MCF 10A (cell line): ENCODE results near the gene RPTOR. TPM values are rescaled to one million over a fixed set of nuclear protein-coding genes. Genes with fewer than 3 reads are reported as not detected.

Experiments used
- BruUV-seq: library from RNA; stranded (reverse); fragments of 400-500 nt; replicated peaks from 2 replicates; lab custom pipeline; 2021; lab: Mats Ljungman, UMichigan
- CTCF ChIA-PET: fragments of 300-600 bp; sonication (Branson Sonifier 250); formaldehyde crosslinking; extraction: SDS; loops from one replicate; lab custom pipeline; 2021; ENCODE audit warnings: antibody characterized with exemption, inconsistent platforms; lab: Yijun Ruan, JAX
- POLR2A ChIA-PET: fragments of 300-600, 350-650 bp; sonication (Branson Sonifier 250); formaldehyde crosslinking; extraction: SDS; loops from one replicate; lab custom pipeline; 2020; ENCODE audit warnings: antibody characterized with exemption, inconsistent platforms; lab: Yijun Ruan, JAX
- DNase-seq: peaks from one replicate; pipeline ENCODE4 v3.0.0-alpha.2; 2018; ENCODE audit not compliant: unreplicated experiment
- H3K27ac Mint-ChIP-seq: one replicate; pipeline ENCODE4 v1.8.0; 2022; ENCODE audit warnings: mild to moderate bottlenecking, low read depth, mixed read lengths; ENCODE audit not compliant: unreplicated experiment
- H3K27me3 Mint-ChIP-seq: one replicate; pipeline ENCODE4 v1.8.0; 2022; ENCODE audit warnings: mixed read lengths; ENCODE audit not compliant: insufficient read depth, unreplicated experiment
- H3K36me3 Mint-ChIP-seq: one replicate; pipeline ENCODE4 v1.8.0; 2022; ENCODE audit warnings: mild to moderate bottlenecking, moderate library complexity, mixed read lengths; ENCODE audit not compliant: insufficient read depth, unreplicated experiment
- H3K4me1 Mint-ChIP-seq: one replicate; pipeline ENCODE4 v1.8.0; 2022; ENCODE audit warnings: mixed read lengths; ENCODE audit not compliant: insufficient read depth, unreplicated experiment
- H3K4me3 Mint-ChIP-seq: one replicate; pipeline ENCODE4 v1.8.0; 2022; ENCODE audit warnings: mild to moderate bottlenecking, moderate library complexity, mixed read lengths; ENCODE audit not compliant: unreplicated experiment
- H3K9me3 Mint-ChIP-seq: one replicate; pipeline ENCODE4 v1.8.0; 2022; ENCODE audit warnings: mixed read lengths; ENCODE audit not compliant: unreplicated experiment
- CTCF ChIP-seq: fragments of 200-600 bp; IDR thresholded peaks from one replicate; pipeline ENCODE4 v1.8.0; 2022; ENCODE audit warnings: antibody characterized with exemption, mild to moderate bottlenecking; ENCODE audit not compliant: unreplicated experiment
- intact Hi-C: fragments of 100-400 bp; cut with micrococcal nuclease; formaldehyde crosslinking; loops from 2 replicates; pipeline ENCODE4 v1.14.1; 2022
- total RNA-seq: library from RNA; stranded (reverse); gene quantifications from 2 replicates; pipeline ENCODE4 v1.2.3, GENCODE V29; 2022

Gene RPTOR
- total RNA-seq, 1 experiment from 2014 or later = 41.3 TPM

- ChIA-PET CTCF (no interaction called here), POLR2A (interaction anchor here (0.7 kb wide), 1 partner anchor 8 kb away, joined by 3 read pairs; no protein-coding TSS in a partner anchor)
- Mint-ChIP-seq H3K27ac (no peak overlapping the region), H3K4me3 (no peak overlapping the region), H3K27me3 (no peaks in the 10 kb centered on the region), H3K9me3 (no peaks in the 10 kb centered on the region), H3K36me3 (peaks cover 13% of the 10 kb centered on the region), H3K4me1 (peaks cover 6% of the 10 kb centered on the region)
- intact Hi-C loops = no loop called here
- no TSS peak for BruUV-seq
- TF ChIP-seq CTCF = no peak
- no peak for DNase-seq
Measured at GRCh38 chr17:80750263-80750662, 205.6 kb downstream of the RPTOR start.

GRCh38 chr17:80751070-80751945 lies 206.7 kb downstream of the RPTOR start:
- ChIA-PET POLR2A (interaction anchor here (0.5 to 0.7 kb wide), 2 partner anchors 9 to 145 kb away, joined by 3 to 4 read pairs; no protein-coding TSS in a partner anchor), CTCF (no interaction called here)
- intact Hi-C loops = no loop called here
- DNase-seq = no peak
- no peak for TF ChIP-seq CTCF
- Mint-ChIP-seq H3K9me3 (no peaks in the 10 kb centered on the region), H3K4me1 (peaks cover 6% of the 10 kb centered on the region), H3K36me3 (peaks cover 20% of the 10 kb centered on the region), H3K27ac (no peak overlapping the region), H3K4me3 (no peak overlapping the region), H3K27me3 (no peaks in the 10 kb centered on the region)
- BruUV-seq = no TSS peak

GRCh38 chr17:80751946-80752581 lies 207.4 kb downstream of the RPTOR start:
- intact Hi-C loops = no loop called here
- ChIA-PET POLR2A (no interaction called here), CTCF (no interaction called here)
- no peak for DNase-seq
- no peak overlapping the region for H3K4me3 Mint-ChIP-seq
- peaks cover 6% of the 10 kb centered on the region for H3K4me1 Mint-ChIP-seq
- TF ChIP-seq CTCF = no peak
- no peaks in the 10 kb centered on the region for H3K27me3 Mint-ChIP-seq
- no peaks in the 10 kb centered on the region for H3K9me3 Mint-ChIP-seq
- H3K36me3 Mint-ChIP-seq = peaks cover 21% of the 10 kb centered on the region
- BruUV-seq = no TSS peak
- H3K27ac Mint-ChIP-seq = no peak overlapping the region

GRCh38 chr17:80753685-80754345 lies 209.2 kb downstream of the RPTOR start:
- CTCF ChIA-PET = interaction anchor here (0.6 kb wide), 1 partner anchor 558 kb away, joined by 3 read pairs; no protein-coding TSS in a partner anchor
- H3K36me3 Mint-ChIP-seq = peaks cover 30% of the 10 kb centered on the region
- H3K4me1 Mint-ChIP-seq = peaks cover 6% of the 10 kb centered on the region
- no peak for DNase-seq
- POLR2A ChIA-PET = no interaction called here
- no TSS peak for BruUV-seq
- intact Hi-C loops = no loop called here
- no peak overlapping the region for H3K4me3 Mint-ChIP-seq
- no peaks in the 10 kb centered on the region for H3K9me3 Mint-ChIP-seq
- no peak for TF ChIP-seq CTCF
- H3K27ac Mint-ChIP-seq = peak overlapping the region; percentile 44
- H3K27me3 Mint-ChIP-seq = no peaks in the 10 kb centered on the region
